ENCODE results near the gene TDRD7. TPM values are rescaled to one million over a fixed set of nuclear protein-coding genes. Genes with fewer than 3 reads are reported as not detected.

Gene TDRD7
- total RNA-seq, 1 experiment from 2014 or later = 3.6 TPM

DNA sequence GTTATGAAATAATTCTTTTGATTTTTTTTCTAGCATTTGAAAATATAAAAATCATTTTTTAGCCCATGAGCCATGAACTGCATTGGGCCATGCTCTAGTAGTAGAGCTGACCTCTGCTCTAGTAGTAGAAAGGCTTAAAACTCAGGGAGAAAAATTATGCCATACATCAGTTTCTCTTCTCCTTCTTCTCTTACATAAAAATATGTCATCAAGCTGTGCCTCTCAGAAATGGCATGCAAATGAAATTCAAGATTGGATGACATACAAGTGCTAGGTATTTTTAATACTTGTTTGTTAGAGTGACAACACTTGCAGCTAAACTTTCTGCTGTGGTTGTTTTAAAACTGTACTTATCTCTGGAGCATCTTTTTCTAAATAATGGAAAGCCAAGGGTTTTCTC lies 47.4 kb downstream of the TDRD7 start:
- DNase-seq (ENCODE audit: low spot score) = no peak

DNA sequence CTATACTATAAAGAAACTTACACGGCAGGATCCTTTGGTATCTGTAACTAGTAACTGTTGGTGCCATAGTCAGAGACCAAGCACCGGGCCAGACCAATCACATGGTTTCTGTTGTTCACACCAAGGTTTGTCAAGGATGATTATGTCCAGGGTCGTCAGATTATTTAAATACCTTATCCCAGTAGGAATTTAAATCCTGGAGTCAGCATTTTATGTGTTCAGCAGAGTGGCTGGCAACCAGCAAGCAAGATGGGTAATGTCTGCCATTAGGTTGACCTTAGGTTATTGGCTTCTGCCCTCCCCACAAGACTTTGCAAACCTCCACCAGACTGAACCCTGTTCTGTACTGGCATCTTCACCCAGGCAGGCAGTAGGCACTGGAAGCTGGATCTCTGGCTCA lies 50.3 kb downstream of the TDRD7 start:
- Histone ChIP-seq H3K4me3 (ENCODE audit: low read depth, low read length, poor library complexity, severe bottlenecking) (no peak overlapping the region), H3K9me3 (ENCODE audit: low read depth, low read length, poor library complexity, severe bottlenecking) (no peaks in the 10 kb centered on the region), H3K27me3 (replicated peaks; ENCODE audit: insufficient read depth, low read depth, low read length, poor library complexity) (no peaks in the 10 kb centered on the region), H3K36me3 (ENCODE audit: insufficient read depth, low read length, poor library complexity, severe bottlenecking) (no peaks in the 10 kb centered on the region), H3K4me1 (ENCODE audit: insufficient read depth, low read length, poor library complexity, severe bottlenecking) (no peaks in the 10 kb centered on the region), H3K27ac (ENCODE audit: low read depth, low read length, poor library complexity, severe bottlenecking) (no peak overlapping the region)
- ChIA-PET POLR2A (ENCODE audit: low non-redundant PET) (no interaction called here), CTCF (no interaction called here)
- DNase-seq (ENCODE audit: low spot score) = no peak
- intact Hi-C loops (cut with micrococcal nuclease; ENCODE audit: unreplicated experiment) = no loop called here
- BruUV-seq (replicated peaks) = no TSS peak
- TF ChIP-seq EZH2 (IDR thresholded peaks at IDR 0.05; ENCODE audit: borderline replicate concordance, low read depth, low read length, poor library complexity, severe bottlenecking) = no peak
- TF ChIP-seq, protein P1, sequence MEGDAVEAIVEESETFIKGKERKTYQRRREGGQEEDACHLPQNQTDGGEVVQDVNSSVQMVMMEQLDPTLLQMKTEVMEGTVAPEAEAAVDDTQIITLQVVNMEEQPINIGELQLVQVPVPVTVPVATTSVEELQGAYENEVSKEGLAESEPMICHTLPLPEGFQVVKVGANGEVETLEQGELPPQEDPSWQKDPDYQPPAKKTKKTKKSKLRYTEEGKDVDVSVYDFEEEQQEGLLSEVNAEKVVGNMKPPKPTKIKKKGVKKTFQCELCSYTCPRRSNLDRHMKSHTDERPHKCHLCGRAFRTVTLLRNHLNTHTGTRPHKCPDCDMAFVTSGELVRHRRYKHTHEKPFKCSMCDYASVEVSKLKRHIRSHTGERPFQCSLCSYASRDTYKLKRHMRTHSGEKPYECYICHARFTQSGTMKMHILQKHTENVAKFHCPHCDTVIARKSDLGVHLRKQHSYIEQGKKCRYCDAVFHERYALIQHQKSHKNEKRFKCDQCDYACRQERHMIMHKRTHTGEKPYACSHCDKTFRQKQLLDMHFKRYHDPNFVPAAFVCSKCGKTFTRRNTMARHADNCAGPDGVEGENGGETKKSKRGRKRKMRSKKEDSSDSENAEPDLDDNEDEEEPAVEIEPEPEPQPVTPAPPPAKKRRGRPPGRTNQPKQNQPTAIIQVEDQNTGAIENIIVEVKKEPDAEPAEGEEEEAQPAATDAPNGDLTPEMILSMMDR (conservative IDR thresholded peaks at IDR 0.05; ENCODE audit: low read depth, low read length) = no peak

More for the DNA sequence above, 47.4 kb downstream of the TDRD7 start:
- POLR2A ChIA-PET (ENCODE audit: low non-redundant PET) = no interaction called here
- H3K9me3 ChIP-seq (ENCODE audit: low read depth, low read length, poor library complexity, severe bottlenecking) = no peaks in the 10 kb centered on the region
- CTCF ChIA-PET = no interaction called here
- H3K27me3 ChIP-seq (replicated peaks; ENCODE audit: insufficient read depth, low read depth, low read length, poor library complexity) = no peaks in the 10 kb centered on the region
- H3K4me3 ChIP-seq (ENCODE audit: low read depth, low read length, poor library complexity, severe bottlenecking) = no peak overlapping the region
- no peak overlapping the region for H3K27ac ChIP-seq (ENCODE audit: low read depth, low read length, poor library complexity, severe bottlenecking)
- no peaks in the 10 kb centered on the region for H3K4me1 ChIP-seq (ENCODE audit: insufficient read depth, low read length, poor library complexity, severe bottlenecking)
- no TSS peak for BruUV-seq (replicated peaks)
- intact Hi-C loops (cut with micrococcal nuclease; ENCODE audit: unreplicated experiment) = no loop called here
- TF ChIP-seq EZH2 (IDR thresholded peaks at IDR 0.05; ENCODE audit: borderline replicate concordance, low read depth, low read length, poor library complexity, severe bottlenecking) = no peak
- TF ChIP-seq, protein P1 (conservative IDR thresholded peaks at IDR 0.05; ENCODE audit: low read depth, low read length) = no peak
- no peaks in the 10 kb centered on the region for H3K36me3 ChIP-seq (ENCODE audit: insufficient read depth, low read length, poor library complexity, severe bottlenecking)

DNA sequence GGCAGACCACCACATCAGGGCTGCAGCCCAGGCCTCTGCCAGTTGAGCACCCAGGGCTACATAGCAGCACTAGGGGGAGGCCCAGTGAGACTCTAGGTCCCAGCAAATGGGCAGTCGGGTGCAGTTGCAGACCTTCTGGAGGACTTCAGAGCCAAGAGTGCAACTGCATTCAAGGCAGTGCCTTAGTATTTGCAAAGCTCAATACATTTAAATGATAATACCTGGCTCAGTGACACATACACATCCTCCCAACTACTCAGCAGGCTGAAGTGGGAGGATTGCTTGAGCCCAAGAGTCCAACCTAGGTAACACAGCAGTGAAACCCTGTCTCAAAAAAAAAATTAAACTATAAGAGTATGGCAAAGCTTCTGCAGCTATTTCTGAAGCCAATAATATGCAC lies 51.0 kb downstream of the TDRD7 start:
- DNase-seq (ENCODE audit: low spot score) = no peak
- TF ChIP-seq, protein P1 (conservative IDR thresholded peaks at IDR 0.05; ENCODE audit: low read depth, low read length) = no peak
- TF ChIP-seq EZH2 (IDR thresholded peaks at IDR 0.05; ENCODE audit: borderline replicate concordance, low read depth, low read length, poor library complexity, severe bottlenecking) = no peak
- Histone ChIP-seq H3K36me3 (ENCODE audit: insufficient read depth, low read length, poor library complexity, severe bottlenecking) (no peaks in the 10 kb centered on the region), H3K9me3 (ENCODE audit: low read depth, low read length, poor library complexity, severe bottlenecking) (no peaks in the 10 kb centered on the region), H3K27ac (ENCODE audit: low read depth, low read length, poor library complexity, severe bottlenecking) (no peak overlapping the region), H3K27me3 (replicated peaks; ENCODE audit: insufficient read depth, low read depth, low read length, poor library complexity) (no peaks in the 10 kb centered on the region), H3K4me3 (ENCODE audit: low read depth, low read length, poor library complexity, severe bottlenecking) (no peak overlapping the region), H3K4me1 (ENCODE audit: insufficient read depth, low read length, poor library complexity, severe bottlenecking) (no peaks in the 10 kb centered on the region)
- intact Hi-C loops (cut with micrococcal nuclease; ENCODE audit: unreplicated experiment) = no loop called here
- ChIA-PET POLR2A (ENCODE audit: low non-redundant PET) (no interaction called here), CTCF (no interaction called here)
- BruUV-seq (replicated peaks) = no TSS peak

All from A673 (cell line).